NK-92 (cell line): ENCODE measurements around the gene BAD.
"Not testable (repeated sequence)": the region's sequence is repeated elsewhere in the genome, so short reads cannot be mapped to it uniquely, and the experiment has no call there.

Source experiments
- DNase-seq: peaks from one replicate; lab custom pipeline; 2025; ENCODE audit not compliant: unreplicated experiment; lab: John Stamatoyannopoulos, UW

The BAD gene

DNA sequence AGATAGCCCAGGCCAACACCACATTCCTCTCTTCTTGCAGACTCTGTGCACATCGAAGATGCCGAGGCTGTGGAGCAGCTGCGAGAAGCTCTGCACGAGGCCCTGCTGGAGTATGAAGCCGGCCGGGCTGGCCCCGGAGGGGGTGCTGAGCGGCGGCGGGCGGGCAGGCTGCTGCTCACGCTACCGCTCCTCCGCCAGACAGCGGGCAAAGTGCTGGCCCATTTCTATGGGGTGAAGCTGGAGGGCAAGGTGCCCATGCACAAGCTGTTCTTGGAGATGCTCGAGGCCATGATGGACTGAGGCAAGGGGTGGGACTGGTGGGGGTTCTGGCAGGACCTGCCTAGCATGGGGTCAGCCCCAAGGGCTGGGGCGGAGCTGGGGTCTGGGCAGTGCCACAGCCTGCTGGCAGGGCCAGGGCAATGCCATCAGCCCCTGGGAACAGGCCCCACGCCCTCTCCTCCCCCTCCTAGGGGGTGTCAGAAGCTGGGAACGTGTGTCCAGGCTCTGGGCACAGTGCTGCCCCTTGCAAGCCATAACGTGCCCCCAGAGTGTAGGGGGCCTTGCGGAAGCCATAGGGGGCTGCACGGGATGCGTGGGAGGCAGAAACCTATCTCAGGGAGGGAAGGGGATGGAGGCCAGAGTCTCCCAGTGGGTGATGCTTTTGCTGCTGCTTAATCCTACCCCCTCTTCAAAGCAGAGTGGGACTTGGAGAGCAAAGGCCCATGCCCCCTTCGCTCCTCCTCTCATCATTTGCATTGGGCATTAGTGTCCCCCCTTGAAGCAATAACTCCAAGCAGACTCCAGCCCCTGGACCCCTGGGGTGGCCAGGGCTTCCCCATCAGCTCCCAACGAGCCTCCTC lies 31.4 kb upstream of the BAD start:
- DNase-seq = not testable (repeated sequence)

DNA sequence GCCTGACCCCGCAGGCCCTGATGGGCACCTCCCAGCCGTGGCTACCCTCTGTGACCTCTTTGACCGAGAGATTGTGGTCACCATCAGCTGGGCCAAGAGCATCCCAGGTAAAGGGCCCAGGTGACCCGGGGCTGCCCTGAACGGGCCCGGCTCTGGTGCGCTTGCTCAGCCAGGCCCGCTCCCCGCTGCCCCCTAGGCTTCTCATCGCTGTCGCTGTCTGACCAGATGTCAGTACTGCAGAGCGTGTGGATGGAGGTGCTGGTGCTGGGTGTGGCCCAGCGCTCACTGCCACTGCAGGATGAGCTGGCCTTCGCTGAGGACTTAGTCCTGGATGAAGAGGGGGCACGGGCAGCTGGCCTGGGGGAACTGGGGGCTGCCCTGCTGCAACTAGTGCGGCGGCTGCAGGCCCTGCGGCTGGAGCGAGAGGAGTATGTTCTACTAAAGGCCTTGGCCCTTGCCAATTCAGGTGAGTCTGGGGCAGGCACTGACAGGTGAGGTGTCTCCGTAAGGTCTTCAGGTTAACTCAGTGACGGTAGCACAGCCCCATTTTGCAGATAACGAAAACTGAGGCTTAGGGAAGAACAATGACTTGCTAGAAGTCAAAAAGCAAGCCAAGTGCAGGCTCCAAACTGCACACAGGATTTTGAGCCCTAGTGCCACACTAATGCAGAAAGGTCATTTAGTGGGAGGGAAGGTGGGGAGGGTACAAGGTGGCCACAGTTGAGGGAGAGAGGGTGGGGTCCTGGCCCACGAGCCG lies 30.5 kb upstream of the BAD start:
- DNase-seq = no peak

DNA sequence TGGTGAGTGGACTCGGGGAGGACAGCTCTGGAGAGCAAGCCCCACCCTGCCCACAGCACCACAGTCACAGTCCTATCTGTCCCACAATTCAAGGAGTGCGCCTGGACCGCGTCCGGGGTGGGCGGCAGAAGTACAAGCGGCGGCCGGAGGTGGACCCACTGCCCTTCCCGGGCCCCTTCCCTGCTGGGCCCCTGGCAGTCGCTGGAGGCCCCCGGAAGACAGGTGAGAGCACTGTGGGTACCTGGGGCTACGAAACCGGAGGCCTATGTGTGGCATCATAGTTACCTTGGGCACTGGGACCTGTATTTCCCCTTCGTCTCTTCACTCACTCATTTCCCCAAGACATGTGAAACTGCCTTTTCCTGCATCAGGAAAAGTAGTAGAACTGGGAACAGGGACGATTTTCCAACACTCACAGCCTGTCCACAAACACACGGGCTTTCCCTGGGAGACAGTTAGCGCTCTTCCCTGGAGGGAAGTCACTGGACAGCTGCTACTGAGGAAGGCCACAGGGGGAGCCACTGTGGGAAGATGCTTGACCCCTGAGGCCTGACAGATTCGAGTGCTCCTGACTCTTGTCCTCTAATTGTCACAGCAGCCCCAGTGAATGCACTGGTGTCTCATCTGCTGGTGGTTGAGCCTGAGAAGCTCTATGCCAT lies 29.8 kb upstream of the BAD start:
- no peak for DNase-seq

- DNase-seq = no peak
Measured at GRCh38 chr11:64313491-64314145, 29.2 kb upstream of the BAD start.

DNA sequence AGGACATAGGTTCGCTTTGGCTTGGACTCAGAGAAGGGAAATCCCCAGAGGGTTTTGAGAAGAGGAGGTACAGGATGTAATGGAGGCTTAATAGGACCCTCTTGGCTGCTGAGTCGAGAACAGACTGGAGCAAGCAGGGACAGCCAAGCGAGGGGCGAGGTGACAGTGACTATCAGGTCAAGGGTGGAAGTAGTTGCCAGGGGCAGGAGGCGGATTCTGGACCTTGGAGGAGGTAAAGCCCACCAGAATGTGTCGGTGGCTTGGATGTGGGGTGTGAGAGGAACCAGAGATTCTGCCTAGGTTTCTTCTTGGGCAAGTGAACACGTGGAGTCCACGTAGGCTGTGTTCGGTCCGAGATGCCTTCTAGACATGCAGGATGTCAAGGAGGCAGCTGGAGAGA lies 28.5 kb upstream of the BAD start:
- no peak for DNase-seq

GRCh38 chr11:64307795-64308194 lies 23.3 kb upstream of the BAD start:
- DNase-seq = not testable (repeated sequence)

GRCh38 chr11:64306876-64307622 lies 22.6 kb upstream of the BAD start:
- no peak for DNase-seq

- no peak for DNase-seq
Measured at GRCh38 chr11:64306563-64306875, 22.1 kb upstream of the BAD start.

DNA sequence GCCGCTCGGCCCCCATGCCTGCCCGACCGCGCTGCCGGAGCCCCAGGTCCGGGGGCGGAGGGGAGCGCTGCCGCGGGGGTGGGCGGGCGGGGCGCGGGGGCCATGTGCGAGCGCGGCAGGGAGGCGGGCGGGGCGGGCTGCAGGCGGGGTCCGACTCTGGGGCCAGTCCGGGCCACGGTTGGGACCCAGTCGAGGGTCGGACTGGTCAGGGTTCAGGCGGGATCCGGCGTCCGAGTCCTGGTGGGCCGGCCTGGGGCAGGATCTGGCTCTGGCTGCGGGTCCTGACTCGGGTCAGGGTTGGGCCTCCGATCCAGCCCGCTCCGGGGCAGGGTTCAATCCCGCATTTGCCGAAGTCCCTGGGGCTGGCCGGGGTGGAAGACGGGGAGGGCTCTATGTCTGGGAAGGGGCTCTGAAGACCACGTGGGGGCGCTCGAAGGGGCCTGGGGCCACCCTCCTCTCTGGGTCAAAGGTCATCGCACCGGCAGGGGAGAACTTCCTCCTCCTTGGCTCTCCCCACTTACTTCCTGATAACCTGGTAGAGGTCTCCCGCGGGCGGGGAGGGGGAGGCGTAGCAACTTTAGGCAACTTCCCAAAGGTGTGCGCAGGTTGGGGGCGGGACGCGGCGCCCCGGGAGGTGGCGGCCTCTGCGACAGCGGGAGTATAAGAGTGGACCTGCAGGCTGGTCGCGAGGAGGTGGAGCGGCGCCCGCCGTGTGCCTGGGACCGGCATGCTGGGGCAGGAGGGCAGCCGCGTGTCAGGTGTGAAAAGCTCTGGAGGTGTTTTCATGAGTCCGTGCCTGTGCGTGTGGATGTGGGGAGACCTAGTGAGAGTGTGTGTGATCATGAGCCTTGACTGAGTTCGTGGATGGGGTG lies 21.5 kb upstream of the BAD start:
- no peak for DNase-seq

GRCh38 chr11:64305075-64305690 lies 20.7 kb upstream of the BAD start, which contains the start of gene ESRRA:
Gene ESRRA (plus strand): TSS chr11:64305524. CDS start chr11:64307180, 1,656 bp downstream.
- DNase-seq = peak; percentile 100

GRCh38 chr11:64304316-64305072 lies 20.0 kb upstream of the BAD start:
- DNase-seq = no peak

GRCh38 chr11:64304032-64304315 lies 19.5 kb upstream of the BAD start:
- DNase-seq = no peak

GRCh38 chr11:64303109-64304031 lies 18.9 kb upstream of the BAD start:
- DNase-seq = no peak

DNA sequence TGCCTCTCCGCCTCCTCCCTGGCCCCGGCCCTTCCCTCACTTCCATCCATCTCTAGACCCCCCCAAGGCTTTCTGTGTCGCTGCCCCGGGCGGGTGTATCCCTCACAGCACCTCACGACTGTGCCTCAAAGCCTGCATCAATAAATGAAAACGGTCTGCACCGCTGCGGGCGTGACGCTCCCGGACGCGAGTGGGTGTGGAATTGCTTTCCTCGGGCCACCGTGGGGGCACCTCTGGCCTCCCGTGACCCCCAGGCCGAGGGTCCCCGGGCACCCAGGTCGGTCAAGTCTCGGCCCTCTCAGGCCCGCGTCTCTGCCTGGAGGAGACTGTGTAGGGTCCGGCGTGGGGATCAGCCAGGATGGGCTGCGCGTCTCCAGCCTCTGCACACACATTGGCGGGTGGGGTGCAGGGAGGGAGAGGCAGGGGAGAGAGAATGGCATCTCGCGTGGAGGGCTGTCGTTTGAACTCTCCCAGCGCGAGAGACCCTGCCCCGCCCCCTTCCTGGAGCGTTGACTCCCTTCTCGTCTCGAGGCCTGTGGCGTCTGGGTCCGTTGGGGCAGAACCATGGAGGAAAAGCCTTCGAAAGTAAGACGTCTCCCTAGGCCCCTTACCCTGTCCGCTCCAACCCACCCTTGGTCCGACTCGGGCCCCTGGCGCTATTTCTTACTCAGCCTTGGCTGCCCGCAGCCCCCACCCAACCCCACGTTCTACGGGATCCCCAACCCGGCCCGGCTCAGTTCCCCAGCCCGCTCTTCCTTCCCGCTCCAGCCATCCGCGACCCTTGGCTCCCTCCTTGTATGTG lies 15.6 kb upstream of the BAD start, which contains the start of gene CATSPERZ:
Gene CATSPERZ (plus strand): TSS at position 512 of the 802 bp plus-strand sequence. CDS start 53 bp downstream, at position 565.
- no peak for DNase-seq

DNA sequence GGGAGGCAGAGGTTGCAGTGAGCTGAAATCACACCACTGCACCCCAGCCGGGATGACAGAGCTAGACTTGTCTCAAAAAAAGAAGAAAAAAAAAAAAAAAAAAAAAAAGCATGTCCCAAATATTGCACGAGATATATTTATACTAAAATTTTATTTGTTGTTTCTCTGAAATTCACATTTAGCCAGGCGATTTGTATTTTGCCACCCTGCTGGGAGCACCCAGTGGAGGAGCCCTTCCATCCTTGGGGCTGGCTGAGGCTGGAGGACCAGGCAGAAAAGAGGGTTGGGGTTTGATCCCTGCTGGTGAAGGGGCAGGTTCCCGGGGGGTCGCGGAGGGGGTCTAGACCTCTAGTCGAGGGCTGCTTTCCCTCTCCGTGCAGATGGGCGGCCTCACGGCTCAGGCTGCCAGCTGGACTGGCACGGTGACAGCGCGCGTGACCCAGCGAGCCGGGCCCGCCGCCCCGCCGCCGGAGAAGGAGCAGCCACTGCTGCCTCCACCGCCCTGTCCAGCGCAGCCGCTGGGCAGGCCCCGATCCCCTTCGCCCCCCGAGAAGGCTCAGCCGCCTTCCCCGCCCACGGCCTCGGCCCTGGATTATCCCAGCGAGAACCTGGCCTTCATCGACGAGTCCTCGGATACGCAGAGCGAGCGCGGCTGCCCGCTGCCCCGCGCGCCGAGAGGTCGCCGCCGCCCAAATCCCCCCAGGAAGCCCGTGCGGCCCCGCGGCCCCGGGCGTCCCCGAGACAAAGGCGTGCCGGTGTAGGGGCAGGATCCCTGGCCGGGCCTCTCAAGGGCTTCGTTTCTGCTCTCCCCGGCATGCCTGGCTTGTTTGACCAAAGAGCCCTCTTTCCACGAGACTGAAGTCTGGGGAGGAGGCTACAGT lies 14.7 kb upstream of the BAD start:
- DNase-seq = no peak
